Measurements from ENCODE around the gene C19orf18. TPM values are rescaled to one million over a fixed set of nuclear protein-coding genes. Genes with fewer than 3 reads are reported as not detected.

Gene C19orf18
- total RNA-seq, 1 donor from 2014 or later, result 1.0 TPM

DNA sequence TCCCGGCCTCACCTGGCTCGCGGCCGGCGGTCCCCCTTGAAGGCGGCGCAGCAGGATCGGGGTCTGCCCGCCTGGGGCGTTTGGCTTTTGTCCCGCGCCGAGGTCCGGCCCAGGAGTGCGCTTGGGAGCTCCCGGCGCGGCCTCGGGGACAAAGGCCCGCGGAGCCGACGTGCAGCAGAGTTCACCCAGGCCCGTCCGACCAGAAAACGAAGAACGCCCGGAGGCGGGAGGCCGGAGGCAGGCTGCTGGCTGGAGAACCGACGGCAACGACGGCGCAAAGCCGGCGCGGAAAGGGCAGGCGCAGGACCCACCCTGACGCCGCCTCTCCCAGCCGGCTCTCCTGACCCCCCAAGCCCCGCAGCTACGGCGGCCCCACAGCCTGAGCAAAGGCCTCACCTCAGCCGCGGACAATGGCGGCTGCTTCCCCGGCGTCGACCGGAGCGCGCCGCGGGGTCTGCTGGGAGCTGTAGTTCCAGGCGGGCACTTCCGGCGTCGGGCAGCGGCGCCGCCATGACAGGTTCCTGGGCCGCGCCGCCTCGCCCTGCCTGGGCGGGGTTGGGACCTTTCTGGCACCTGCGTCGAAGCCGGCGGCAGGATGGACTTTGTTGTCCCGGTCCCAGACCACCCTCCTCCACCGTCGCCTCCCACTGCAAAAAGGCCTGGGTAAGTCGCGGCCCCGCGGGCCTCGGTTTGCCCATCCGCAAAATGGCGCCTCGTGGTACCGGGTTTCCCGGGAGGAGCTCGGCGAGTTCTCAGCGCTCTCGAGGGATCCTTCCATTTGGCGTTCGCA, 28.2 kb upstream of the C19orf18 start, which contains the start of gene ZNF606:
ZNF606 (minus strand) TSS at position 437 of the 790 bp plus-strand sequence. CDS start 1,501 bp downstream, outside the sequence.
- Mint-ChIP-seq H3K9me3 (peaks cover 28% of the 10 kb centered on the region), H3K36me3 (peaks cover 79% of the 10 kb centered on the region), H3K27me3 (no peaks in the 10 kb centered on the region), H3K4me1 (ENCODE audit: unreplicated experiment) (peaks cover 5% of the 10 kb centered on the region), H3K27ac (peak within 1 kb of the TSS; percentile 88), H3K4me3 (peak within 1 kb of the TSS; percentile 92)
- TF ChIP-seq, protein P1, sequence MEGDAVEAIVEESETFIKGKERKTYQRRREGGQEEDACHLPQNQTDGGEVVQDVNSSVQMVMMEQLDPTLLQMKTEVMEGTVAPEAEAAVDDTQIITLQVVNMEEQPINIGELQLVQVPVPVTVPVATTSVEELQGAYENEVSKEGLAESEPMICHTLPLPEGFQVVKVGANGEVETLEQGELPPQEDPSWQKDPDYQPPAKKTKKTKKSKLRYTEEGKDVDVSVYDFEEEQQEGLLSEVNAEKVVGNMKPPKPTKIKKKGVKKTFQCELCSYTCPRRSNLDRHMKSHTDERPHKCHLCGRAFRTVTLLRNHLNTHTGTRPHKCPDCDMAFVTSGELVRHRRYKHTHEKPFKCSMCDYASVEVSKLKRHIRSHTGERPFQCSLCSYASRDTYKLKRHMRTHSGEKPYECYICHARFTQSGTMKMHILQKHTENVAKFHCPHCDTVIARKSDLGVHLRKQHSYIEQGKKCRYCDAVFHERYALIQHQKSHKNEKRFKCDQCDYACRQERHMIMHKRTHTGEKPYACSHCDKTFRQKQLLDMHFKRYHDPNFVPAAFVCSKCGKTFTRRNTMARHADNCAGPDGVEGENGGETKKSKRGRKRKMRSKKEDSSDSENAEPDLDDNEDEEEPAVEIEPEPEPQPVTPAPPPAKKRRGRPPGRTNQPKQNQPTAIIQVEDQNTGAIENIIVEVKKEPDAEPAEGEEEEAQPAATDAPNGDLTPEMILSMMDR (conservative IDR thresholded peaks at IDR 0.05), result no peak
- DNase-seq (ENCODE audit: extremely low spot score, unreplicated experiment), result peak; percentile 88

- peaks cover 30% of the 10 kb centered on the region for H3K9me3 Mint-ChIP-seq
- no peak for DNase-seq (ENCODE audit: extremely low spot score, unreplicated experiment)
- H3K4me3 Mint-ChIP-seq, result peak overlapping the region; percentile 92
- TF ChIP-seq, protein P1 (conservative IDR thresholded peaks at IDR 0.05), result no peak
- peaks cover 5% of the 10 kb centered on the region for H3K4me1 Mint-ChIP-seq (ENCODE audit: unreplicated experiment)
- no peaks in the 10 kb centered on the region for H3K27me3 Mint-ChIP-seq
- peaks cover 79% of the 10 kb centered on the region for H3K36me3 Mint-ChIP-seq
- peak overlapping the region; percentile 88 for H3K27ac Mint-ChIP-seq
Measured at GRCh38 chr19:58001895-58002369, 27.6 kb upstream of the C19orf18 start.

GRCh38 chr19:58000677-58001076, 26.3 kb upstream of the C19orf18 start:
- H3K27me3 Mint-ChIP-seq, result no peaks in the 10 kb centered on the region
- H3K27ac Mint-ChIP-seq, result no peak overlapping the region
- peaks cover 22% of the 10 kb centered on the region for H3K9me3 Mint-ChIP-seq
- peak overlapping the region; percentile 92 for H3K4me3 Mint-ChIP-seq
- TF ChIP-seq, protein P1 (conservative IDR thresholded peaks at IDR 0.05), result no peak
- H3K36me3 Mint-ChIP-seq, result peaks cover 80% of the 10 kb centered on the region
- DNase-seq (ENCODE audit: extremely low spot score, unreplicated experiment), result no peak
- peaks cover 5% of the 10 kb centered on the region for H3K4me1 Mint-ChIP-seq (ENCODE audit: unreplicated experiment)

GRCh38 chr19:57992841-57993240, 18.5 kb upstream of the C19orf18 start:
- Mint-ChIP-seq H3K27me3 (no peaks in the 10 kb centered on the region), H3K4me3 (no peak overlapping the region), H3K4me1 (ENCODE audit: unreplicated experiment) (no peaks in the 10 kb centered on the region), H3K9me3 (peaks cover 34% of the 10 kb centered on the region), H3K36me3 (peaks cover 81% of the 10 kb centered on the region), H3K27ac (no peak overlapping the region)
- DNase-seq (ENCODE audit: extremely low spot score, unreplicated experiment), result no peak
- TF ChIP-seq, protein P1 (conservative IDR thresholded peaks at IDR 0.05), result no peak

GRCh38 chr19:57978586-57979289, 4.4 kb upstream of the C19orf18 start:
- Mint-ChIP-seq H3K9me3 (peaks cover 48% of the 10 kb centered on the region), H3K4me3 (no peak overlapping the region), H3K27ac (no peak overlapping the region), H3K4me1 (ENCODE audit: unreplicated experiment) (no peaks in the 10 kb centered on the region), H3K27me3 (peaks cover 3% of the 10 kb centered on the region), H3K36me3 (peaks cover 94% of the 10 kb centered on the region)
- no peak for DNase-seq (ENCODE audit: extremely low spot score, unreplicated experiment)
- TF ChIP-seq, protein P1 (conservative IDR thresholded peaks at IDR 0.05), result no peak

All from type B pancreatic cell (in vitro differentiated cells).